ENCODE results near the gene JAK1.

The JAK1 gene

DNA sequence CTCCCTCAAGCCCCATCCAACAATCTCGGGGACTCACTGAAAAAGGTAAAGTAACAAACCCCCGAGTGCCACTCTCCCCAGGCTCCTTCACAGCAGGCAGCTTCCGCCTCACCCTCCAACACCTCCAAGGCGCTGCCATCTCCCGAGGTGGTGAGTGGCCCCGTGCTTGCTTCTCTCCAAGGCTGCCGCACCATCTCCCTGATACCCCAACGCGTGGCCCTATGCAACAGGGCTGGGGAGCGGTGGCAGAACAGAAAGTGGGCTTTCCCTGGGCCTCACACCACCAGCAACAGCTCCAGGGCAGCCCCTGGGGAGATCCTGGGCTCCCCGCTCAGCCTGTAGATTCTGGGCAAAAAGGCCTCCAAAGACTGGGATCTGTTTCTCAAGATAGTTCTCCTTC, 116.4 kb downstream of the JAK1 start:
- TF ChIP-seq, protein P1, sequence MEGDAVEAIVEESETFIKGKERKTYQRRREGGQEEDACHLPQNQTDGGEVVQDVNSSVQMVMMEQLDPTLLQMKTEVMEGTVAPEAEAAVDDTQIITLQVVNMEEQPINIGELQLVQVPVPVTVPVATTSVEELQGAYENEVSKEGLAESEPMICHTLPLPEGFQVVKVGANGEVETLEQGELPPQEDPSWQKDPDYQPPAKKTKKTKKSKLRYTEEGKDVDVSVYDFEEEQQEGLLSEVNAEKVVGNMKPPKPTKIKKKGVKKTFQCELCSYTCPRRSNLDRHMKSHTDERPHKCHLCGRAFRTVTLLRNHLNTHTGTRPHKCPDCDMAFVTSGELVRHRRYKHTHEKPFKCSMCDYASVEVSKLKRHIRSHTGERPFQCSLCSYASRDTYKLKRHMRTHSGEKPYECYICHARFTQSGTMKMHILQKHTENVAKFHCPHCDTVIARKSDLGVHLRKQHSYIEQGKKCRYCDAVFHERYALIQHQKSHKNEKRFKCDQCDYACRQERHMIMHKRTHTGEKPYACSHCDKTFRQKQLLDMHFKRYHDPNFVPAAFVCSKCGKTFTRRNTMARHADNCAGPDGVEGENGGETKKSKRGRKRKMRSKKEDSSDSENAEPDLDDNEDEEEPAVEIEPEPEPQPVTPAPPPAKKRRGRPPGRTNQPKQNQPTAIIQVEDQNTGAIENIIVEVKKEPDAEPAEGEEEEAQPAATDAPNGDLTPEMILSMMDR (IDR thresholded peaks at IDR 0.05; ENCODE audit: unreplicated experiment in 3 of 3) = no peak
- no peak overlapping the region for H3K4me3 Mint-ChIP-seq
- H3K9me3 Mint-ChIP-seq = no peaks in the 10 kb centered on the region
- H3K27ac Mint-ChIP-seq = no peak overlapping the region
- no peaks in the 10 kb centered on the region for H3K27me3 Mint-ChIP-seq (ENCODE audit: low read depth)
- H3K36me3 Mint-ChIP-seq (ENCODE audit: low read depth) = peaks cover 65% of the 10 kb centered on the region
- no peaks in the 10 kb centered on the region for H3K4me1 Mint-ChIP-seq

DNA sequence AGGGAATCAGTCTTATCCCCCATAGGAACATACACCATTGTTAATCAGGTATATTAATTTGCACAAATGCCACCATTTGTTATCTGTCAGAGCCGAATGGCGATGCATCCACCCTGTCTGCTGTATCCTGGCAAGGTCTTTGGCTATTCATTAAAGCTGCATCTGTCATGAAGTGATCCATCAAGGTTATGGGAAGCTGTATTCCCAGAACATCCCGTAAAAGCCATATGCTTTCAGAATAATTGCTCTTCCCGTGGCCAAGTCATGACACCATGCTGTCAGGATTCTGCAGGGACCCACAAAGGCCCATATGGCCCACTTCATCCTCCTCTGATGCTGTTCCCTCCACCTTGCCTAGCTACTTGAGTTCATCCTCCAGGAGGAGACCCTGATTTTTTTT, 117.5 kb downstream of the JAK1 start:
- Mint-ChIP-seq H3K36me3 (ENCODE audit: low read depth) (peaks cover 67% of the 10 kb centered on the region), H3K4me3 (no peak overlapping the region), H3K4me1 (no peaks in the 10 kb centered on the region), H3K27ac (no peak overlapping the region), H3K27me3 (ENCODE audit: low read depth) (no peaks in the 10 kb centered on the region), H3K9me3 (no peaks in the 10 kb centered on the region)
- TF ChIP-seq, protein P1 (IDR thresholded peaks at IDR 0.05; ENCODE audit: unreplicated experiment in 3 of 3) = no peak

DNA sequence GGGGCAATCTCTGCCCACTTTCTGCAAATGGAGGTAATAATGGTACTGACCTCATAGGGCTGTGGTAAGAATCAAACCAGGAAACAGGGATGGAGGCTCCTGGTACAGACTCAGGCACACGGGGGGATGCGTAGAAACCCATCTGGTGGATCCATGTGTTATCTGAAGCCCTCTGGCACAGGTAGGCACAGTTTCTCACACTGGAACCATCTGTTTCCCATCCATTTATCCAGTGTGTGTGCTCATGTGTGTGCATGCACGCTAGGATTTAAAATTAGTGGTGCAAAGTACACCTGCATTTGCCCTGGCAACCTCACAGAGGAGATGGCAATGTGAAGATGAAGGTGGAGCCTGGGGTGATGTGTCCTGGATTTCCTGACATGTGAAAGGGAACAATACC, 118.2 kb downstream of the JAK1 start:
- Mint-ChIP-seq H3K27me3 (ENCODE audit: low read depth) (no peaks in the 10 kb centered on the region), H3K27ac (no peak overlapping the region), H3K4me3 (no peak overlapping the region), H3K4me1 (no peaks in the 10 kb centered on the region), H3K9me3 (no peaks in the 10 kb centered on the region), H3K36me3 (ENCODE audit: low read depth) (peaks cover 66% of the 10 kb centered on the region)
- TF ChIP-seq, protein P1 (IDR thresholded peaks at IDR 0.05; ENCODE audit: unreplicated experiment in 3 of 3) = no peak

GRCh38 chr1:64847666-64848065, 118.7 kb downstream of the JAK1 start:
- TF ChIP-seq, protein P1 (IDR thresholded peaks at IDR 0.05; ENCODE audit: unreplicated experiment in 3 of 3) = no peak
- H3K9me3 Mint-ChIP-seq = no peaks in the 10 kb centered on the region
- H3K4me3 Mint-ChIP-seq = no peak overlapping the region
- peaks cover 66% of the 10 kb centered on the region for H3K36me3 Mint-ChIP-seq (ENCODE audit: low read depth)
- no peak overlapping the region for H3K27ac Mint-ChIP-seq
- no peaks in the 10 kb centered on the region for H3K4me1 Mint-ChIP-seq
- no peaks in the 10 kb centered on the region for H3K27me3 Mint-ChIP-seq (ENCODE audit: low read depth)

- no peaks in the 10 kb centered on the region for H3K27me3 Mint-ChIP-seq (ENCODE audit: low read depth)
- no peak overlapping the region for H3K27ac Mint-ChIP-seq
- H3K4me3 Mint-ChIP-seq = no peak overlapping the region
- no peaks in the 10 kb centered on the region for H3K4me1 Mint-ChIP-seq
- peaks cover 60% of the 10 kb centered on the region for H3K36me3 Mint-ChIP-seq (ENCODE audit: low read depth)
- H3K9me3 Mint-ChIP-seq = no peaks in the 10 kb centered on the region
- TF ChIP-seq, protein P1 (IDR thresholded peaks at IDR 0.05; ENCODE audit: unreplicated experiment in 3 of 3) = no peak
Observed at GRCh38 chr1:64846573-64847430, 119.5 kb downstream of the JAK1 start.
